NAMALWA (cell line): Measurements from ENCODE around the gene DPRX.
"Not testable (repeated sequence)": the region's sequence is repeated elsewhere in the genome, so short reads cannot be mapped to it uniquely, and the experiment has no call there.

ENCODE experiments used
- DNase-seq: peaks from one replicate; pipeline ENCODE4 v3.0.0-alpha.2; 2015; ENCODE audit warnings: low spot score

The DPRX gene

DNA sequence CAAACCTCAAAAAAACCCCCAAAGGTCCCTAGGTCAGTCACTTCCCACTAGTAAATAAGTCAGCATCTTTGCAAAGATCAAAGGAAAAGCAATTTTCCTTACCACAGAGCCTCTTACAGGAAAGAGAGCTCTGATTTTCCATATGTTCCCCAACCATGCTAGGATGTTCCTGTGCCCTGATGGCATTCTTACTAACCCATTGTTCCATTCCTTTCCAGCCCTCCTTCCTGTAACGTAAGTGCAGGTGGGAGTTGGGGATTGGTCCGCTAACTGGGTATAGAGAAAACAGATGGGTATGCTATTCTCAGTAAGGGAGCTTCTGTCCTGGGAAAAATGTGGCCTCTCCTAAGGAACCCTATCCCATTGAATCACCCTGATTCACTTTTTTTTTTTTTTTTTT is 14.3 kb downstream of the DPRX start:
- no peak for DNase-seq

DNA sequence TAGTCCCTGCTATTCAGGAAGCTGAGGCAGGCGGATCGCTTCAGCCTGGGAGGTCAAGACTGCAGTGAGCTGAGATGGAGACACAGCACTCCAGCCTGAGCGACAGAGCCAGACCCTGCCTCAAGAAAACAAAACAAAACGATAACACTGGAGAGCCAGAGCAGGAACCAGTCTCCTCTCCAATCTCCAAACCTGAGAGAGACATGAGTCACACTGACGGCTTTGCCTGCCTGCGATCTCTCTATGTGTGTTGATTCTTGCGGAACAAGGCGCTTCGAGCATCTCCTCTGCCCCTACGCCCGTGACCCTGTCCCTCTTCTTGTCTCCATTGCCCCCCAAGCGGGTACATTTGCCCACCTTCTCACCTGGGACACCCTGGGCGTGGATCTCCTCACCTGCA is 15.6 kb downstream of the DPRX start:
- DNase-seq = no peak

DNA sequence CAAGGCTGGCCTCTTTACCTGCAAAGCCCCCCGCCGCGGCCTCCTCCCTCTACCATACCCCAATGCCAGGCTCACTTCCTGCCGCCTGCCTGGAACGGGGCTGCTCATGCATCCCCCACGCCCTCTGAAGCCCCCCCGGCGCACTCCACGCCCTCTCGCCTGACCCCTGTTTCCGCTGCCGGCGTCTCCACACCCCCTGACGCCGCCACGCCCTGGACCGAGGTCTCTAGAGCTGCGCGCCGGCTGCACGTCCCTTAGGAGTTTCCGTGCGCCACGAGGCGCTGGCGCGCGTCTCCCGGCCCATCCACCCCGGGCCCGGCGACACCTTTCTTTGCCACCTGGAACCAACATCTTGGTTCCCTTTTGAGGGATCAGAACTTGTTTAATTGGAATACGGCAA is 16.0 kb downstream of the DPRX start:
- no peak for DNase-seq

- no peak for DNase-seq
Measured at GRCh38 chr19:53649746-53650593, 18.2 kb downstream of the DPRX start.

GRCh38 chr19:53652476-53652875 is 20.7 kb downstream of the DPRX start:
- no peak for DNase-seq

DNA sequence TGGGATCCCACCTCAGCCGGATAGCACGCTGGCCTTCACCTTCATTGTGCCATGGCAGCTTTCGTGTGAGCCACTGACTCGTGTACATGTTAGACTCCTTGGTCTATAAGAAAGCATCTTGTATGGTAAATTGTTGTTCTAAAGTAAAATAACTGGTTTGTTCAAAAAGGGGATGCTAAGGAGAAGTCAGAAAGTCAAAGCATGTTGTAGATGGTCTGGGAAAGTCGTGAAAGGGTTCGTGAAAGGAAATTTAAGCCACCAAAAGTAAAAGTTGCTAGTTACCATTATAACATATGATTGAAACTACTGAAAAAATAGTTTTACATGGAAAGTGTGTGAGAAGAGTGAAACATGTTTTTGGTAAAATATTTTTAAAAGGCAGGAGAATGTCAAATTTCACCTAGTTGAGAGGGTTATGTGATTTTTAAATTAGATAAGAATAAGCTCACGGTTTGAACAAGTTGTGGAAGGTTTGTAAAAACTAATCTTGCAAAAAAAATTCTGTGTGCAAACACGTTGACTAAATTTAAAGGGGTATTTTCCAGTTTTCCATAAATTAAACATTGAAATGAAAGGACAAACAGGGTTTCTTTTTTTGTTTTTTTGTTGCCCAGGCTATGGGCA is 23.4 kb downstream of the DPRX start:
- peak; percentile 2 for DNase-seq

GRCh38 chr19:53657330-53657729 is 25.5 kb downstream of the DPRX start:
- no peak for DNase-seq

GRCh38 chr19:53657778-53658177 is 26.0 kb downstream of the DPRX start:
- DNase-seq = no peak

- peak; percentile 5 for DNase-seq
Measured at GRCh38 chr19:53659292-53659691, 27.5 kb downstream of the DPRX start.

DNA sequence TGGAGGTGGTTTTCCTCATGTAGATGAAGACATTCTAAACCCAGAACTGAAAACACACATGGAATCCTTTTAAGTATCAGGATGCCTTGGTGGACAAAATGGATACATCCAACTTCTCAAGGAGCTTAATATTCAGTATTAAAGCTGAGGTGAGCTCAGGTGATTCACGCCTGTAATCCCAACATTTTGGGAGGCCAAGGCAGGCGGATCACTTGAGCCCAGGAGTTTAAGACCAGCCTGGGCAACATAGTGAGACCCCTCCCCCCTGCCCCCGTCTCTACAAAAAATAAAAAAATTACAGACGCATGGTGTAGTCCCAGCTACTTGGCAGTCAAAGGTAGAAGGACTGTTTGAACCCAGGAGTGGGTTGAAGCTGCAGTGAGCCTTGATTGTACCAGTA is 28.8 kb downstream of the DPRX start:
- DNase-seq = no peak

DNA sequence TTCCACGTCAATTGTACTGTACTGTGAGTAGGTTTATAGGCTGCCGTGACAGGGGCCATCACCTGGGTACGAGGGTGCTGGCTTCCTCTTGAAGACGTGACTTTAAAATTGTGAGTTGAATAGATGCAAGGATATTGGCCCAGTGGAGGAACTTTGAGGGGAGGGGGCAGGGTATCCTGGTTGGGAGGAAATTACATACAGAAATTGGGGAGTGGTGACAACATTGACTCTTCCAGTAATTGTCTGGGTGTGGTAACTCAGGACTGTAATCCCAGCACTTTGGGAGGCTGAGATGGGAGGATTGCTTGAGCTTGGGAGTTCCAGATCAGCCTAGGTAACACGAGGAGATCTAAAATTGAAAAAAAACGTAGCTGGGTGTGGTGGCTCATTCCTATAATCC is 30.4 kb downstream of the DPRX start:
- DNase-seq = no peak

DNA sequence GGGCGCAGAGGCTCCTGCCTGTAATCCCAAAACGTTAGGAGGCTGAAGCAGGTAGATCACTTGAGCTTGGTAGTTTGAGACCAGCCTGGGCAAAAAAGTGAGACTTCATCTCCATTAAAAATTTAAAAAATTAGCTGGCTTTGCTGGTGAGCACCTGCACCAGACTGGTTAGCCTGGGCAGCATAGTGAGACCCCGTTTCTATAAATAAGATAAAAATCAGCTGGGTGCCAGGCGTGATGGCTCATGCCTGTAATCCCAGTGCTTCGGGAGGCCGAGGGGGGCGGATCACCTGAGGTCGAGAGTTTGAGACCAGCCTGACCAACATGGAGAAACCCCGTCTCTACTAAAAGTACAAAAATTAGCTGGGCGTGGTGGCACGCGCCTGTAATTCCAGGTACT is 32.4 kb downstream of the DPRX start:
- no peak for DNase-seq

- no peak for DNase-seq
Measured at GRCh38 chr19:53664760-53665159, 33.0 kb downstream of the DPRX start.

DNA sequence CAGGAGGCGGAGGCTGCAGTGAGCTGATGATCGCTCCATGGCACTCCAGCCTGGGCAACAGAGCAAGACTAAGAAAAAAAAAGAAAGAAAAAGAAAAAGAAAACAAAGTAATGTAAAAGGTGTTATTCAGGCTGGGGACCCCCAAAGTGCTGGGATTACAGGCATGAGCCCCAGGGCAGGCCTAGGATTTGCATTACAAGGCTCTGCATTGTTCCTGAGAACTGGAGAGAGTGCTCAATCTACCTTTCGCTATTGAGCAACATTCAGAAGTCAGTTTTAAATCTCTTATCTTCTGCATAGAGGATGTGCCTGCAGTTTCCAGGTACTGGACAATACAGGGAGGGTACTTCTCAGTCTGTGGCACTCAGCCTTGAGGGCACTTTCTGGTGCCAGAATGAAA is 34.5 kb downstream of the DPRX start:
- not testable (repeated sequence) for DNase-seq

GRCh38 chr19:53668804-53669203 is 37.0 kb downstream of the DPRX start:
- not testable (repeated sequence) for DNase-seq

DNA sequence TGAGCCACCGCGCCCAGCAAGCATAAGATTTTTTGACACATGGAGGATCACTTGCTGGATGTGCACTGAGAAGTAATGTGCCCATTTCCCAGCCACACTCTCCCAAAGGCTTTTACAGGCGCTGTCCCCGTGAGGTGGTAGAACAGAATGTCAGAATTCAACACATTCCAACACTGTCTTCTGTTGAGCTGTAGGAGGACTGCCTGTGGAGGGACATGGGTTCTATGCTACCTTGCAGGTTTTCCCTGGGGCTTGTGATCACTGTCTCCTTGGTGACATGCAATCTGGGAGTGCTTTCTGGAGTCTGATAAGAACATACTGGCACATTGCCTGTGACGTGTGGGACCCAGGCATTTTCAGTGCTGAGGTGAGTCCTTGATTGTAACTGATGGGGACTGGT is 38.5 kb downstream of the DPRX start:
- no peak for DNase-seq

GRCh38 chr19:53671663-53672062 is 39.9 kb downstream of the DPRX start:
- DNase-seq = no peak
